ENCODE data around the gene ZNF467. TPM values are rescaled to one million over a fixed set of nuclear protein-coding genes. Genes with fewer than 3 reads are reported as not detected.

Gene ZNF467
- total RNA-seq, 1 experiment from 2014 or later: 11.3 TPM

DNA sequence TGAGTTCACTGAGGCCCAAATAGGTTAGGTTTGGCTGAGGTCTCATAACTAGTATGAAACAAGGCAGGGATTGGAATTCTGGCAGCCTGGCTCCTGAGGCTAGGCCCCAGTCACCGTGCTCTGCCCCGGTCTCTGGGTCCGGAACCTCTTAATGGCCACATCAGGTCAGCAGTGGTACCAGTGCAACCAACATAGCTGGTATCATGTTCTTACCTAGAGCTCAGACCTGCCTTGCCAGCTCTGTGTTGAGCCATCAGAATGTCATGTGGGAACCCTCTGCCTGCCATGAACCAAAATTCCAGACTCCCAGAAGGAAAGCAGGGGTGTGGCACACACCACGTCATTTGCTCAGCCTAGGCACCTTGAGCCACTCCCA is 56.5 kb downstream of the ZNF467 start:
- H4K20me1 ChIP-seq (ENCODE audit: insufficient read depth): no peaks in the 10 kb centered on the region
- H3K36me3 ChIP-seq (ENCODE audit: control insufficient read depth in 1 of 2, insufficient read depth in 2 of 2, low read length in 2 of 2): no peaks in the 10 kb centered on the region
- H2AFZ ChIP-seq (ENCODE audit: low read depth, low read length, poor library complexity, severe bottlenecking): no peak overlapping the region
- no peak for TF ChIP-seq CBX3 (IDR thresholded peaks at IDR 0.05; ENCODE audit: low read depth)
- no peaks in the 10 kb centered on the region for H3K27me3 ChIP-seq (ENCODE audit: insufficient read depth, low read length)
- peaks cover 4 to 22% of the 10 kb centered on the region in 2 experiments; a peak in 3 of 4 replicates for H3K4me1 ChIP-seq (ENCODE audit: control insufficient read depth in 1 of 2, insufficient read depth in 2 of 2, low read length in 2 of 2)
- ChIA-PET POLR2A (no interaction called here), RAD21 (ENCODE audit: low non-redundant PET in 1 of 2, low total read pairs in 2 of 2, uncharacterized antibody in 2 of 2, unreplicated experiment in 2 of 2) (interaction anchor here in 1 of 2 experiments (1.3 kb wide), 1 partner anchor 54 kb away, joined by 4 read pairs; no protein-coding TSS in a partner anchor), CTCF (interaction anchor here (1.4 kb wide), 1 partner anchor 54 kb away, joined by 9 read pairs; no protein-coding TSS in a partner anchor)
- H3K4me3 ChIP-seq (replicated peaks in 1 of 2; ENCODE audit: low read depth in 1 of 2, low read length in 2 of 2): no peak overlapping the region
- DNase-seq (ENCODE audit: low read depth, low spot score): no peak
- ATAC-seq: no peak
- H3K9ac ChIP-seq (ENCODE audit: low read length): no peak overlapping the region
- H3K79me2 ChIP-seq (ENCODE audit: insufficient read depth, low read length): no peaks in the 10 kb centered on the region
- intact Hi-C loops (cut with micrococcal nuclease): no loop called here
- H3K4me2 ChIP-seq (ENCODE audit: low read length): no peak overlapping the region
- H3K9me3 ChIP-seq (ENCODE audit: control insufficient read depth in 1 of 2, insufficient read depth in 1 of 2, low read depth in 1 of 2, low read length in 2 of 2): peaks cover 0 to 2% of the 10 kb centered on the region in 2 experiments; a peak in 1 of 4 replicates
- H3K27ac ChIP-seq (ENCODE audit: low read depth, low read length): no peak overlapping the region
- BruUV-seq (replicated peaks): no TSS peak
- H3K9me2 ChIP-seq (ENCODE audit: insufficient read depth): no peaks in the 10 kb centered on the region

DNA sequence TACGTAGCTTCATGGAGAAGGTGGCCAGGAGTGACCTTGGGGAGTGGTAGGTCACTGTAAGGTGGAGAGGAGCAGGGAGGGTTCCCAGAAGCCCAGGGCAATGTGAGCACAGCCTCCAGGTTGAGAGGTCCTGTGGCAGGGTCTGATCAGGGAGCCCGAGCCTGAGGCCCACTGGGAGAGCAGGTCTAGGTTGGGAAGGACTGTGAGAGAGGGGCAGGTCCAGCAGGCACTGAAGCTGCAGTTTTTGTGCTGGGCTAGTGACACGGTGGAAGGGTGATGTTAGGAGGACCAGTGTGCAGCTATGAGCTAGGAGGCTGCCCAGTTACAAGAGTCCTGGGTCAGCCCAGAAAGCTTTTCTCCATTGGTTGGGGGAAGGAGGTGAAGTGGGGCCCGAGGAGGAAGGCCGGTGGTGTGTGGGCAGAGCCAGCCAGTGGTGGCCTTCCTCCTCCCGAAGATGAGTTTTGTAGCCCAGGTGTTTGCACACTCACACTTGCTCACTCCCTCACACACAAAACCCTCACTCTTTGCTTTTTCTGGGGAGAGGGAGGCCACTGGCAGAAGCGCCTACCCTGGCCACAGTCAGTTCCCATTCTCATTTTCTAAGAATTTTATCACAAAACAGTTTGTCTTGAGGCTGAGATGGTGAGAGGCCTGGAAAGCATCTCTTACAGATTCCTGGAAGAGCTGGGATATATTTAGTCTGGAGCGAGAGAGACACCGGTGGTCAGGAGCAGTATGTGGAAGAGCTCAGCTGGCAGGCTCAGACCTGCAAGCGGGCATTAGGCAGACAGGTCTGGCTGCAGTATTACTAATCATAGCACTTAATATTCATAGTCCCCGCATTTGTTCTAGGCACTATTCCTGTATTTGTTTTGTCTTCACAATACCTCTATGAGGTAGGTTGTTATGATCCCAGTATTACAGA is 57.1 kb downstream of the ZNF467 start:
- no peak for DNase-seq (ENCODE audit: low read depth, low spot score)
- no peak for ATAC-seq
- Histone ChIP-seq H3K4me1 (ENCODE audit: control insufficient read depth in 1 of 2, insufficient read depth in 2 of 2, low read length in 2 of 2) (peaks cover 4 to 22% of the 10 kb centered on the region in 2 experiments; a peak in 3 of 4 replicates), H3K9ac (ENCODE audit: low read length) (no peak overlapping the region), H3K27me3 (ENCODE audit: insufficient read depth, low read length) (no peaks in the 10 kb centered on the region), H3K27ac (ENCODE audit: low read depth, low read length) (no peak overlapping the region), H2AFZ (ENCODE audit: low read depth, low read length, poor library complexity, severe bottlenecking) (no peak overlapping the region), H3K4me2 (ENCODE audit: low read length) (no peak overlapping the region), H3K4me3 (replicated peaks in 1 of 2; ENCODE audit: low read depth in 1 of 2, low read length in 2 of 2) (no peak overlapping the region), H3K36me3 (ENCODE audit: control insufficient read depth in 1 of 2, insufficient read depth in 2 of 2, low read length in 2 of 2) (no peaks in the 10 kb centered on the region), H3K9me3 (ENCODE audit: control insufficient read depth in 1 of 2, insufficient read depth in 1 of 2, low read depth in 1 of 2, low read length in 2 of 2) (peaks cover 0 to 8% of the 10 kb centered on the region in 2 experiments; a peak in 1 of 4 replicates), H3K79me2 (ENCODE audit: insufficient read depth, low read length) (no peaks in the 10 kb centered on the region), H3K9me2 (ENCODE audit: insufficient read depth) (no peaks in the 10 kb centered on the region), H4K20me1 (ENCODE audit: insufficient read depth) (no peaks in the 10 kb centered on the region)
- ChIA-PET CTCF (interaction anchor here (1.4 kb wide), 1 partner anchor 54 kb away, joined by 9 read pairs; no protein-coding TSS in a partner anchor), RAD21 (ENCODE audit: low non-redundant PET in 1 of 2, low total read pairs in 2 of 2, uncharacterized antibody in 2 of 2, unreplicated experiment in 2 of 2) (interaction anchor here in 1 of 2 experiments (1.3 kb wide), 1 partner anchor 53 kb away, joined by 4 read pairs; no protein-coding TSS in a partner anchor), POLR2A (no interaction called here)
- no TSS peak for BruUV-seq (replicated peaks)
- TF ChIP-seq EZH2 (IDR thresholded peaks at IDR 0.05) (no peak), EGR1 (IDR thresholded peaks at IDR 0.05; ENCODE audit: low read depth) (no peak)
- intact Hi-C loops (cut with micrococcal nuclease): no loop called here

Data from HCT116 (cell line).